ENCODE data around the gene BNIP2. TPM values are rescaled to one million over a fixed set of nuclear protein-coding genes. Genes with fewer than 3 reads are reported as not detected.
"Not testable (repeated sequence)": the region's sequence is repeated elsewhere in the genome, so short reads cannot be mapped to it uniquely, and the experiment has no call there.

Gene BNIP2
- total RNA-seq, 1 experiment from 2014 or later: 154 TPM

- in situ Hi-C loops (cut with HindIII; ENCODE audit: low pct_unique_long_range_greater_than_20kb, low sequenced_read_pairs): no loop called here
- no peak for DNase-seq (ENCODE audit: low read depth, low spot score)
Measured at GRCh38 chr15:59654046-59654445, 35.1 kb downstream of the BNIP2 start.

GRCh38 chr15:59649603-59650002, 39.5 kb downstream of the BNIP2 start:
- in situ Hi-C loops (cut with HindIII; ENCODE audit: low pct_unique_long_range_greater_than_20kb, low sequenced_read_pairs): no loop called here
- DNase-seq (ENCODE audit: low read depth, low spot score): no peak

- no peak for DNase-seq (ENCODE audit: low read depth, low spot score)
- in situ Hi-C loops (cut with HindIII; ENCODE audit: low pct_unique_long_range_greater_than_20kb, low sequenced_read_pairs): no loop called here
Measured at GRCh38 chr15:59647085-59647484, 42.0 kb downstream of the BNIP2 start.

- DNase-seq (ENCODE audit: low read depth, low spot score): no peak
Measured at GRCh38 chr15:59646277-59646676, 42.8 kb downstream of the BNIP2 start.

GRCh38 chr15:59645812-59646211, 43.3 kb downstream of the BNIP2 start:
- DNase-seq (ENCODE audit: low read depth, low spot score); in situ Hi-C loops (cut with HindIII; ENCODE audit: low pct_unique_long_range_greater_than_20kb, low sequenced_read_pairs): not testable (repeated sequence)

More at GRCh38 chr15:59646277-59646676, 42.8 kb downstream of the BNIP2 start:
- in situ Hi-C loops (cut with HindIII; ENCODE audit: low pct_unique_long_range_greater_than_20kb, low sequenced_read_pairs): no loop called here

- in situ Hi-C loops (cut with HindIII; ENCODE audit: low pct_unique_long_range_greater_than_20kb, low sequenced_read_pairs): no loop called here
- DNase-seq (ENCODE audit: low read depth, low spot score): no peak
Measured at GRCh38 chr15:59644756-59645155, 44.4 kb downstream of the BNIP2 start.

- in situ Hi-C loops (cut with HindIII; ENCODE audit: low pct_unique_long_range_greater_than_20kb, low sequenced_read_pairs): no loop called here
Measured at GRCh38 chr15:59642351-59642750, 46.8 kb downstream of the BNIP2 start.

GRCh38 chr15:59637507-59637906, 51.6 kb downstream of the BNIP2 start:
- DNase-seq (ENCODE audit: low read depth, low spot score): peak; percentile 3
- in situ Hi-C loops (cut with HindIII; ENCODE audit: low pct_unique_long_range_greater_than_20kb, low sequenced_read_pairs): not testable (repeated sequence)

More at GRCh38 chr15:59642351-59642750, 46.8 kb downstream of the BNIP2 start:
- no peak for DNase-seq (ENCODE audit: low read depth, low spot score)

- in situ Hi-C loops (cut with HindIII; ENCODE audit: low pct_unique_long_range_greater_than_20kb, low sequenced_read_pairs): no loop called here
- no peak for DNase-seq (ENCODE audit: low read depth, low spot score)
Measured at GRCh38 chr15:59636184-59636583, 52.9 kb downstream of the BNIP2 start.

GRCh38 chr15:59632714-59633113, 56.4 kb downstream of the BNIP2 start:
- peak; percentile 63 for DNase-seq (ENCODE audit: low read depth, low spot score)
- in situ Hi-C loops (cut with HindIII; ENCODE audit: low pct_unique_long_range_greater_than_20kb, low sequenced_read_pairs): no loop called here

- in situ Hi-C loops (cut with HindIII; ENCODE audit: low pct_unique_long_range_greater_than_20kb, low sequenced_read_pairs): no loop called here
- DNase-seq (ENCODE audit: low read depth, low spot score): peak; percentile 73
Measured at GRCh38 chr15:59622289-59622688, 66.8 kb downstream of the BNIP2 start.

- no peak for DNase-seq (ENCODE audit: low read depth, low spot score)
- in situ Hi-C loops (cut with HindIII; ENCODE audit: low pct_unique_long_range_greater_than_20kb, low sequenced_read_pairs): no loop called here
Measured at GRCh38 chr15:59618406-59618805, 70.7 kb downstream of the BNIP2 start.

- DNase-seq (ENCODE audit: low read depth, low spot score): no peak
- in situ Hi-C loops (cut with HindIII; ENCODE audit: low pct_unique_long_range_greater_than_20kb, low sequenced_read_pairs): no loop called here
Measured at GRCh38 chr15:59616379-59616778, 72.7 kb downstream of the BNIP2 start.

GRCh38 chr15:59615661-59616060, 73.5 kb downstream of the BNIP2 start:
- in situ Hi-C loops (cut with HindIII; ENCODE audit: low pct_unique_long_range_greater_than_20kb, low sequenced_read_pairs): no loop called here
- DNase-seq (ENCODE audit: low read depth, low spot score): no peak

- in situ Hi-C loops (cut with HindIII; ENCODE audit: low pct_unique_long_range_greater_than_20kb, low sequenced_read_pairs): no loop called here
Measured at GRCh38 chr15:59614153-59614552, 75.0 kb downstream of the BNIP2 start.

GRCh38 chr15:59611276-59612260, 77.6 kb downstream of the BNIP2 start, which contains the start of gene GCNT3:
Gene GCNT3, plus strand, starts transcription at chr15:59611783. Its CDS starts 6,456 bp downstream, at chr15:59618239.
- peak; percentile 33 for DNase-seq (ENCODE audit: low read depth, low spot score)
- in situ Hi-C loops (cut with HindIII; ENCODE audit: low pct_unique_long_range_greater_than_20kb, low sequenced_read_pairs): no loop called here

More at GRCh38 chr15:59614153-59614552, 75.0 kb downstream of the BNIP2 start:
- DNase-seq (ENCODE audit: low read depth, low spot score): no peak

GRCh38 chr15:59609730-59610712, 79.1 kb downstream of the BNIP2 start:
- DNase-seq (ENCODE audit: low read depth, low spot score): no peak
- in situ Hi-C loops (cut with HindIII; ENCODE audit: low pct_unique_long_range_greater_than_20kb, low sequenced_read_pairs): no loop called here

All from SK-MEL-5 (cell line).